Natural killer cell (primary cell): ENCODE measurements around the gene TMEM234. TPM values are rescaled to one million over a fixed set of nuclear protein-coding genes. Genes with fewer than 3 reads are reported as not detected.

Experiments used
- ATAC-seq, 3 donors: fragments of 150-1000 bp in 2 of 3; fragments of 200-7000 bp in 1 of 3; cut with Tn5 transposase; 1 replicate in 1 of 3; 2 replicates in 2 of 3; pipeline ENCODE4 v1.10.0; 2021; ENCODE audit warnings: mild to moderate bottlenecking in 2 of 3, moderate library complexity in 2 of 3
- DNase-seq, 2 donors: peaks; one replicate each; pipeline versions ENCODE4 v3.0.0 to v3.0.0-alpha.2; 2013 to 2021; ENCODE audit warnings: mixed read lengths in 1 of 2
- H3K27ac ChIP-seq: one replicate; pipeline ENCODE4 v1.5.1; 2013; ENCODE audit warnings: mild to moderate bottlenecking, low read length
- H3K27me3 ChIP-seq: one replicate; pipeline ENCODE4 v1.6.1; 2013; ENCODE audit warnings: low read length; ENCODE audit not compliant: control insufficient read depth, insufficient read depth
- H3K36me3 ChIP-seq: one replicate; pipeline ENCODE4 v1.6.1; 2013; ENCODE audit warnings: low read length; ENCODE audit not compliant: control insufficient read depth, insufficient read depth
- H3K4me1 ChIP-seq: one replicate; pipeline ENCODE4 v1.6.1; 2013; ENCODE audit warnings: low read length; ENCODE audit not compliant: control insufficient read depth, insufficient read depth
- H3K4me3 ChIP-seq: one replicate; pipeline ENCODE4 v1.5.1; 2013; ENCODE audit warnings: low read length
- H3K9me3 ChIP-seq: one replicate; pipeline ENCODE4 v1.6.1; 2013; ENCODE audit warnings: low read length; ENCODE audit not compliant: control insufficient read depth, insufficient read depth
- H3K27ac Mint-ChIP-seq, 2 donors: one replicate each; pipeline ENCODE4 v1.8.0; 2022; ENCODE audit warnings: mild to moderate bottlenecking in 2 of 2, mixed read lengths in 2 of 2, moderate library complexity in 1 of 2
- H3K27me3 Mint-ChIP-seq, 2 donors: one replicate each; pipeline ENCODE4 v1.8.0; 2022; ENCODE audit warnings: low read depth in 2 of 2, mixed read lengths in 2 of 2
- H3K36me3 Mint-ChIP-seq: one replicate; pipeline ENCODE4 v1.8.0; 2022; ENCODE audit warnings: mixed read lengths
- H3K4me1 Mint-ChIP-seq, 2 donors: one replicate each; pipeline ENCODE4 v1.8.0; 2022; ENCODE audit warnings: mixed read lengths in 2 of 2
- H3K4me3 Mint-ChIP-seq: one replicate; pipeline ENCODE4 v1.8.0; 2022; ENCODE audit warnings: mild to moderate bottlenecking, moderate library complexity, mixed read lengths
- H3K9me3 Mint-ChIP-seq, 2 donors: one replicate each; pipeline ENCODE4 v1.8.0; 2022; ENCODE audit warnings: mixed read lengths in 2 of 2
- WGBS: methylation state at CpG from one replicate; pipeline ENCODE4 v1.1.7; 2013; ENCODE audit warnings: missing lambda C conversion rate; ENCODE audit not compliant: insufficient coverage; 5-methylcytosine and 5-hydroxymethylcytosine counted together
- intact Hi-C: fragments of 100-400 bp; cut with micrococcal nuclease; formaldehyde crosslinking; loops from one replicate; pipeline ENCODE4 v1.14.2; 2022
- total RNA-seq, 4 donors: library from RNA; stranded (reverse); fragments of 120-200 nt in 1 of 4; gene quantifications; one replicate each; pipeline versions ENCODE4 v1.2.3 to v1.2.4, GENCODE V29; 2013 to 2022
- TF ChIP-seq, protein P1 (sequence below): fragments of 200-600 bp; IDR thresholded peaks from one replicate; pipeline ENCODE4 v1.8.0; 2022; ENCODE audit warnings: antibody characterized with exemption

TMEM234 gene
- total RNA-seq, 3 donors from 2014 or later (not counting 1 experiment from before 2014, with no cell fraction given): 22.2 to 27.1 (median 24.7) TPM

DNA sequence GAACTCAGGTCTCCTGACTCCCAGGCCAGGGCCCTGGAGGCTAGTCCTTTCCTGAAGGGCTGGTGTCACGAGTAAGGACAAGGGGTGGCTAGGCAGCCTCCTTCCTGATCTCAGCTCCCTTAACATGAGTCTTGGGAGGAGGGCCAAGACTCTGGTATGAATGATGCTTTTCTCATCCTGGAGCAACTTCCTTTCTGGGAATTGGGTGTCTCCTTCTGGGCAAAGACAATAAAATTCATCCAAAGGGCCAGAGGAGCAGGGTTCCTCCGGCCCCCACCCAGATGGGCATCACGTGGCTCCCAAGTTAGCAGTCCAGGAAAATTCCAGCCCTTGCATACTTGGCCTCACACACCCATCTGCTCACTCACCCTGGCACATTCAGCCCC lies 24.7 kb upstream of the TMEM234 start, which contains the start of gene FAM167B:
Gene FAM167B, plus strand, starts transcription at position 335 of the 386 bp plus-strand sequence. CDS start 200 bp downstream, outside the sequence.
- H3K27me3 Mint-ChIP-seq: no peaks in the 10 kb centered on the region
- Histone ChIP-seq H3K4me3 (no peak within 1 kb of the TSS), H3K27ac (peak within 1 kb of the TSS; percentile 51), H3K36me3 (no peaks in the 10 kb centered on the region), H3K9me3 (no peaks in the 10 kb centered on the region), H3K4me1 (peaks cover 52% of the 10 kb centered on the region), H3K27me3 (no peaks in the 10 kb centered on the region)
- intact Hi-C loops: no loop called here
- 94% methylated on average over 3 of the region's 3 CpGs for WGBS
- H3K4me3 Mint-ChIP-seq: peak within 1 kb of the TSS; percentile 75
- no peaks in the 10 kb centered on the region for H3K9me3 Mint-ChIP-seq
- DNase-seq (peak in 1 of 2 donors; percentile 14), ATAC-seq (no peak)
- peak within 1 kb of the TSS; percentile 93 to 96 for H3K27ac Mint-ChIP-seq
- TF ChIP-seq, protein P1, sequence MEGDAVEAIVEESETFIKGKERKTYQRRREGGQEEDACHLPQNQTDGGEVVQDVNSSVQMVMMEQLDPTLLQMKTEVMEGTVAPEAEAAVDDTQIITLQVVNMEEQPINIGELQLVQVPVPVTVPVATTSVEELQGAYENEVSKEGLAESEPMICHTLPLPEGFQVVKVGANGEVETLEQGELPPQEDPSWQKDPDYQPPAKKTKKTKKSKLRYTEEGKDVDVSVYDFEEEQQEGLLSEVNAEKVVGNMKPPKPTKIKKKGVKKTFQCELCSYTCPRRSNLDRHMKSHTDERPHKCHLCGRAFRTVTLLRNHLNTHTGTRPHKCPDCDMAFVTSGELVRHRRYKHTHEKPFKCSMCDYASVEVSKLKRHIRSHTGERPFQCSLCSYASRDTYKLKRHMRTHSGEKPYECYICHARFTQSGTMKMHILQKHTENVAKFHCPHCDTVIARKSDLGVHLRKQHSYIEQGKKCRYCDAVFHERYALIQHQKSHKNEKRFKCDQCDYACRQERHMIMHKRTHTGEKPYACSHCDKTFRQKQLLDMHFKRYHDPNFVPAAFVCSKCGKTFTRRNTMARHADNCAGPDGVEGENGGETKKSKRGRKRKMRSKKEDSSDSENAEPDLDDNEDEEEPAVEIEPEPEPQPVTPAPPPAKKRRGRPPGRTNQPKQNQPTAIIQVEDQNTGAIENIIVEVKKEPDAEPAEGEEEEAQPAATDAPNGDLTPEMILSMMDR: no peak
- no peaks in the 10 kb centered on the region for H3K36me3 Mint-ChIP-seq
- peaks cover 39 to 55% of the 10 kb centered on the region in 2 donors for H3K4me1 Mint-ChIP-seq

DNA sequence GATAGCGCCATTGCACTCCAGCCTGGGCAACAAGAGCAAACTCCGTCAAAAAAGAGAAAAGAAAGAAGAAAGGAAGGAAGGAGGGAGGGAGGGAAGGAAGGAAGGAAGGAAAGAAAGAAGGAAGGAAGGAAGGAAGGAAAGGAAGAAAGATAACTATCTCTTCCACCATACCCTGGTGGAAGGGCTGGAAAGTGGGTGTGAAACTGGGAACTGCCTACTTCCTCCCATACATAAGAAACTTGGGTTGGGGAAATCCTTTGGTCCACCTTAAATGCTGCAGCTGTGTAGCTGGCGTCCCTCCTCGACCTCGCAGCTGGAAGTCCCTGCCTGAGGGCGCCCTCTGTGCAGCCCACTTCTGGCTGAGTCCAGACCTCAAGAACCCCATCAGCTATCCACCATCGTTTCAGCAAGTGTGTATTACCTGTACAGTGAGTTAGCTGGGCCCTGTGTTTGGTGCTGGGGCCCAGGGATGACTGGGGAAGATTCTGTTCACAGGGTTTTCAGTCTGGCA lies 20.2 kb upstream of the TMEM234 start:
- no peaks in the 10 kb centered on the region for H3K36me3 ChIP-seq
- ATAC-seq: no peak
- H3K36me3 Mint-ChIP-seq: no peaks in the 10 kb centered on the region
- no peaks in the 10 kb centered on the region for H3K9me3 Mint-ChIP-seq
- no peaks in the 10 kb centered on the region for H3K27me3 Mint-ChIP-seq
- H3K9me3 ChIP-seq: no peaks in the 10 kb centered on the region
- H3K4me3 ChIP-seq: no peak overlapping the region
- no peak for DNase-seq
- peaks cover 29% of the 10 kb centered on the region for H3K4me1 ChIP-seq
- 49% methylated on average over 7 of the region's 7 CpGs for WGBS
- peak overlapping the region in 1 of 2 donors; percentile 85 for H3K27ac Mint-ChIP-seq
- H3K4me3 Mint-ChIP-seq: peak overlapping the region; percentile 28
- H3K27ac ChIP-seq: no peak overlapping the region
- intact Hi-C loops: no loop called here
- H3K4me1 Mint-ChIP-seq: peaks cover 4 to 30% of the 10 kb centered on the region in 2 donors
- TF ChIP-seq, protein P1: no peak
- no peaks in the 10 kb centered on the region for H3K27me3 ChIP-seq

- no peaks in the 10 kb centered on the region for H3K9me3 Mint-ChIP-seq
- H3K27me3 Mint-ChIP-seq: no peaks in the 10 kb centered on the region
- peak overlapping the region; percentile 18 to 85 for H3K27ac Mint-ChIP-seq
- no peaks in the 10 kb centered on the region for H3K36me3 ChIP-seq
- DNase-seq: peak; percentile 49 to 69
- peak; percentile 67 to 80 (median 68) for ATAC-seq
- no peaks in the 10 kb centered on the region for H3K9me3 ChIP-seq
- no peaks in the 10 kb centered on the region for H3K27me3 ChIP-seq
- intact Hi-C loops: no loop called here
- H3K4me3 Mint-ChIP-seq: peak overlapping the region; percentile 89
- H3K36me3 Mint-ChIP-seq: no peaks in the 10 kb centered on the region
- peak overlapping the region; percentile 58 for H3K4me3 ChIP-seq
- 6% methylated on average over 55 of the region's 55 CpGs for WGBS
- H3K4me1 Mint-ChIP-seq: peaks cover 0 to 25% of the 10 kb centered on the region in 2 donors
- H3K4me1 ChIP-seq: peaks cover 26% of the 10 kb centered on the region
- TF ChIP-seq, protein P1: no peak
- no peak overlapping the region for H3K27ac ChIP-seq
Observed at GRCh38 chr1:32241001-32241763, 19.0 kb upstream of the TMEM234 start.
